ENCODE data around the gene MBOAT7.
"Not testable (repeated sequence)": the region's sequence is repeated elsewhere in the genome, so short reads cannot be mapped to it uniquely, and the experiment has no call there.

Gene MBOAT7

DNA sequence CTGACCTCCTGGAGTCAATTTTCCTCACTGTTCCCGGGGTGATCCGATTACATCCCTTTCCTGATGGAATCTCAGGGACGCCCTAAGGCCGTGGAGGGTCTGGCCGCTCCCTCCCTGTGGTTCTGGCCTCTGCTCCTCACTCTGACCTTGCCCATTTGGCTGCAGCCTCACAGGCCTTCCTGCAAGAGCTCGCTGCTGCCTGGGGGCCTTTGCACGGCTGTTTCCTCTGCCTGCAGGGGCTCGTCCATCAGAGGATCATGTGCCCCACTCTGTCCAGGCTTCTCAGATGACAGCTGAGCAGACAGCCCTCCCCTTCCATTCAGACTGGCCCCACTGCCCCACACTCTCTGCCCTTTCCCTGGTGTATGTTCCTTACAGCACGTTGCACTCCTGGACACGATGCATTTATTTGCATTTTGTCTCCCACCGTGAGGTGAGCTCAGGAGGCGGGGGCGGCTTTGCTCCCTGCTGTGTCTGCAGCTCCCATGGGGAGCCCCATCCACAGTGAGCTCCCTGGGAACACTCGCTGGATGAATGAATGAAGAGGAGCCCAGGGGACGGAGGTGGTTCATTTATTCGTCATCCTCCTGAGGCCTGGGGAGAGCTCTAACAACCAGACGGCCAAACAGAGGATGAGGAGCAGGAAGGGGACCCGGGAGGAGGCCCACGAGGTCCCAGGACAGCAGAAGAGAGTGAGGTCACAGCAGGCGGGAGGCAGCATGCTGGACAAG lies 28.3 kb upstream of the MBOAT7 start:
- H3K9me3 Mint-ChIP-seq; H3K4me1 Mint-ChIP-seq; H3K27ac Mint-ChIP-seq; H3K4me3 Mint-ChIP-seq; ATAC-seq (replicated peaks); DNase-seq: not testable (repeated sequence)
- Mint-ChIP-seq H3K27me3 (peaks cover 8 to 12% of the 10 kb centered on the region in 2 donors), H3K36me3 (peaks cover 24 to 25% of the 10 kb centered on the region in 2 donors)

DNA sequence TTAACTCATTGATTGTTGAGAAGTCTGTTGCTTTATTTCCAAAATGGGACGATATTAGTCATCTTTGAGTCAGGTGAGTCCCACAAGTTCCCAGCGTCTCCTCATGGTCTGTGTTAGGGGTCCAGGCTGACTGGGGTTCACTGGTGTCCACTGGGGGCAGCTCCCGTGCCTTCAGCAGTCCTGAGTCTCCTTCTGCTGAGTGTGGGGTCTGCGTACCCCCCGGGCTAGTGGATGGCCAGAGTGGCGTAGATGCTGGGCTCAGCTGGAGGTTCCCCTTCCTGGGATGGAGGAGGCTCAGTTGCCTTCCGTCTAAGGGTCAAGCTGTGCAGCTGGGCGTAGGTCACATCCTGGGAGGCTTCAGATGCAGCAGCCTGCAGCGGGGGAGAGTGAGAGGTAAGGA lies 27.5 kb upstream of the MBOAT7 start:
- Mint-ChIP-seq H3K27me3 (peaks cover 6% of the 10 kb centered on the region in 2 donors), H3K9me3 (no peaks in the 10 kb centered on the region), H3K4me3 (no peak overlapping the region), H3K36me3 (peaks cover 29 to 30% of the 10 kb centered on the region in 2 donors), H3K4me1 (peaks cover 2 to 7% of the 10 kb centered on the region in 2 donors), H3K27ac (no peak overlapping the region)
- DNase-seq (no peak), ATAC-seq (replicated peaks) (no peak)

DNA sequence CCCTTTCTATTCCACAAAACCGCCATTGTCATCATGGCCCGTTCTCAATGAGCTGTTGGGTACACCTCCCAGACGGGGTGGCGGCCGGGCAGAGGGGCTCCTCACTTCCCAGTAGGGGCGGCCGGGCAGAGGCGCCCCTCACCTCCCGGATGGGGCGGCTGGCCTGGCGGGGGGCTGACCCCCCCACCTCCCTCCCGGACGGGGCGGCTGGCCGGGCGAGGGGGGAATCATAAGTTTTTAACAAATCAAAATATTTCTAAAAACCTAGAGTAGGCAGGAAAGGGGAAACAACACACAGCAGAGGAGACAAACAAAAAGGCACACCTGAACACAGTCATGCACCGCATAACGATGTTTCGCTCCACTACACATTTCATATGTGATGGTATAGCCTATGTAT lies 25.4 kb upstream of the MBOAT7 start:
- not testable (repeated sequence) for H3K27me3 Mint-ChIP-seq; DNase-seq; H3K9me3 Mint-ChIP-seq; H3K4me3 Mint-ChIP-seq; ATAC-seq (replicated peaks); H3K27ac Mint-ChIP-seq
- Mint-ChIP-seq H3K4me1 (peaks cover 14 to 24% of the 10 kb centered on the region in 2 donors), H3K36me3 (peaks cover 41 to 43% of the 10 kb centered on the region in 2 donors)

DNA sequence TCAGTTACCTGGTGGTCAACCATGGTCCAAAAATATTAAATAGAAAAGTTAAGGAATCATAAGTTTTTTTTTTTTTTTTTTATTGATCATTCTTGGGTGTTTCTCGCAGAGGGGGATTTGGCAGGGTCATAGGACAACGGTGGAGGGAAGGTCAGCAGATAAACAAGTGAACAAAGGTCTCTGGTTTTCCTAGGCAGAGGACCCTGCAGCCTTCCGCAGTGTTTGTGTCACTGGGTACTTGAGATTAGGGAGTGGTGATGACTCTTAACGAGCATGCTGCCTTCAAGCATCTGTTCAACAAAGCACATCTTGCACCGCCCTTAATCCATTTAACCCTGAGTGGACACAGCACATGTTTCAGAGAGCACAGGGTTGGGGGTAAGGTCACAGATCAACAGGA lies 24.8 kb upstream of the MBOAT7 start:
- not testable (repeated sequence) for H3K27me3 Mint-ChIP-seq; H3K9me3 Mint-ChIP-seq; DNase-seq; H3K27ac Mint-ChIP-seq; H3K4me3 Mint-ChIP-seq; ATAC-seq (replicated peaks)
- Mint-ChIP-seq H3K4me1 (peaks cover 19 to 29% of the 10 kb centered on the region in 2 donors), H3K36me3 (peaks cover 43 to 47% of the 10 kb centered on the region in 2 donors)

DNA sequence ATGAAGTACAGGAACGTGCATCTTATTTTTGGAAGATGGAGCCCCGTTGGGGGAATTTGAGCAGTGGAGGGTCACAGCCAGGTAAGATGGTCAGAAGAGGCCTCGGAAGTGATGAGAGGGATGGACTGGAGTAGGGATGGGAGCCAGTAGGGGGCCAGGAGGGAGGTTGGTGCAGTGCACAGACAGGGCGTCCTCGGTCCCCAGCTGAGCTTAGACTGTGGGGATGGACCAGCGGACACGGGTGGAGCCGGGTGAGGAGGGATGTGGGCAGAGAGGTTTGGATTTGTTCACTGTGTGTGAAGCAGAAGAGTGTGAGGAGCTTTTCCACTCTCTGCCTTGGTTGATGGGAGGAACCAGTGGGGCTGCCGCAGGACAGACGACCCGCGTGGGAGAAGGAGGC lies 21.9 kb upstream of the MBOAT7 start:
- Mint-ChIP-seq H3K4me1 (peaks cover 48 to 52% of the 10 kb centered on the region in 2 donors), H3K36me3 (peaks cover 50 to 62% of the 10 kb centered on the region in 2 donors), H3K27me3 (no peaks in the 10 kb centered on the region), H3K27ac (peak overlapping the region; percentile 82), H3K4me3 (peak overlapping the region in 1 of 2 donors; percentile 18), H3K9me3 (peaks cover 0 to 5% of the 10 kb centered on the region in 2 donors)
- DNase-seq = no peak
- no peak for ATAC-seq (replicated peaks)

DNA sequence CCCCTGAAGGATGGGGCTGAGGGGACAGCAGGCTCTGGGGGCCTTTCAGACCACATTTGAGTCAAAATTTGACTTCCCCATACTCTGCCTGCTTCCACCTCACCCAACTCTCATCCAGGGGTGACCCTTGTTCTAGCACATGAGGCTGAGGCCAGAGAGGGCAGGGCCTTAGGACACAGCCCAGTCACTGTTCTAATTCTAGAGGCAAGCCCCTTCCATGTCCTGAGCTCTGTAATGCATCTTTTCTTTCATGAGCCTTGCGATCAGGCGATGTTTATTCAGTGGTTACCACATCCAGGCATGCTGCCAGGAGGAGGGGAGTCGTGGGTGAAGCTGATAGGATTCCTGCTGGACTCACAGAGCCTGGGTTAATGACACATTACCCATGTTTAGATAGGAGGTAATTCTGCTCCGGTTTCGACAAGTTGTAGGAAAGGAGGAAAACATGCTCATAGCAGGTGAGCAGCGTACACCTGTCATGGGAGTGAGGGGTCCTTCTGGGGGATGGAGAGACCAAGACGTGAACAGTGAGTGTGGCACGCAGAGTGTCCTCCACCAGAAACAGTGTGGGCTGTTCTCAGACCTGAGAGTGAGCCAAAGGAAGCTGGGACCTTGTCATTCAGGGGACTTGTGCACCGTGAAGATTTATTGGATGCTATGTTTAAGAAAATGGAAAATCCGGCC lies 20.6 kb upstream of the MBOAT7 start:
- H3K27me3 Mint-ChIP-seq = no peaks in the 10 kb centered on the region
- no peak for DNase-seq
- no peak for ATAC-seq (replicated peaks)
- H3K4me3 Mint-ChIP-seq = peak overlapping the region; percentile 57 to 62
- peak overlapping the region; percentile 99 for H3K27ac Mint-ChIP-seq
- H3K9me3 Mint-ChIP-seq = peaks cover 0 to 5% of the 10 kb centered on the region in 2 donors
- peaks cover 60 to 73% of the 10 kb centered on the region in 2 donors for H3K36me3 Mint-ChIP-seq
- H3K4me1 Mint-ChIP-seq = peaks cover 54 to 65% of the 10 kb centered on the region in 2 donors

DNA sequence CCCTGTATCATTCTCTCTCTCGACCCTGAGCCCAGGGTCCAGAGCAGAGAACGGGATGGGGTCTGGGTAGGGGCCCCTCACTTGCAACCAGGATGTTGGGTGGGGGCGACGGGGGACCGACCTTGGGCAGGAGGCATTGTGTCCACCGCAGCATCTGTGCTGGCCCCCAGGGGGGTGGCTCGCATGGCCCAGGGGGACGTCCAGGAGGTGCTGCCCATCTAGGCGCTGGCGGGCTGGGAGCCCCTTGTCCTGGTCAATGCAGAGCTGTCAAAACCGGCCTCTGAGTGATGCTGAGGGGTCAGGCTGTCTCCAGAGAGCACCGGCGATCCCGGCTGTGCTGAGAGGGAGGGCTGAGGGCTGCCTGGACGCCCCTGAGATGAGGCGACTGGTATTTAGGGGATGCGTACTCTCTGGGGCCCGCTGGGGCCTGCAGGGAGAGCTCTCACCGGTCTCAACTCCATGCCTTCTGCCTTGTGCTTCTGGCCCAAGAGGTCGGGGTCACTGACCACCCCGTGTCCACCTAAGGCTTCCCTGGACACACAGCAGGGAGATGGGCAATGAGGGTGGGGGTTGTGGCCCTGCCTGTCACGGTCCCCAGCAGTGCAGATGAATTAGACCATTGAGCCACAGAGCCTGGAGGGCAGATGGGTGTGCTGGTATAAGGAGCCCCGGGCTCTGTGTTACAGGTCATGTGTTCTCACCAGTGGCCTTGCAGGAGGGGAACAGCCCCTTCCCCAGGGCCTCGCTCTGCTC lies 19.9 kb upstream of the MBOAT7 start:
- no peaks in the 10 kb centered on the region for H3K27me3 Mint-ChIP-seq
- H3K27ac Mint-ChIP-seq = peak overlapping the region; percentile 99
- peaks cover 57 to 72% of the 10 kb centered on the region in 2 donors for H3K4me1 Mint-ChIP-seq
- H3K36me3 Mint-ChIP-seq = peaks cover 67 to 80% of the 10 kb centered on the region in 2 donors
- no peak for DNase-seq
- peak overlapping the region; percentile 57 to 62 for H3K4me3 Mint-ChIP-seq
- ATAC-seq (replicated peaks) = no peak
- H3K9me3 Mint-ChIP-seq = peaks cover 0 to 5% of the 10 kb centered on the region in 2 donors

DNA sequence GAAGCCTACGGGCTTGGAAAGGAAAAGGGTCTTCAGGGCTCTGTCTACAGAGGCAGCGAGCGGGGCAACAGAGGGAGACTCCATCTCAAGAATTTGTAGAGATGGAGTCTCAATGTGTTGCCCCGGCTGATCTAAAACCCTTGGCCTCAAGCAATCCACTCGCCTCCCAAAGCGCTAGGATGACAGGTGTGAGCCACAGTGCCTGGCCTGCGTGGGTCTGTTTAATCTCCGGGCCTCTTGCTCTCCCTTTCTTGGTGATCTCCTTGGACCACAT lies 19.3 kb upstream of the MBOAT7 start:
- H3K4me1 Mint-ChIP-seq = peaks cover 57 to 77% of the 10 kb centered on the region in 2 donors
- H3K9me3 Mint-ChIP-seq = peaks cover 0 to 5% of the 10 kb centered on the region in 2 donors
- H3K36me3 Mint-ChIP-seq = peaks cover 71 to 81% of the 10 kb centered on the region in 2 donors
- no peak for DNase-seq
- H3K27me3 Mint-ChIP-seq = no peaks in the 10 kb centered on the region
- no peak for ATAC-seq (replicated peaks)
- peak overlapping the region; percentile 99 for H3K27ac Mint-ChIP-seq
- peak overlapping the region; percentile 68 to 82 for H3K4me3 Mint-ChIP-seq

DNA sequence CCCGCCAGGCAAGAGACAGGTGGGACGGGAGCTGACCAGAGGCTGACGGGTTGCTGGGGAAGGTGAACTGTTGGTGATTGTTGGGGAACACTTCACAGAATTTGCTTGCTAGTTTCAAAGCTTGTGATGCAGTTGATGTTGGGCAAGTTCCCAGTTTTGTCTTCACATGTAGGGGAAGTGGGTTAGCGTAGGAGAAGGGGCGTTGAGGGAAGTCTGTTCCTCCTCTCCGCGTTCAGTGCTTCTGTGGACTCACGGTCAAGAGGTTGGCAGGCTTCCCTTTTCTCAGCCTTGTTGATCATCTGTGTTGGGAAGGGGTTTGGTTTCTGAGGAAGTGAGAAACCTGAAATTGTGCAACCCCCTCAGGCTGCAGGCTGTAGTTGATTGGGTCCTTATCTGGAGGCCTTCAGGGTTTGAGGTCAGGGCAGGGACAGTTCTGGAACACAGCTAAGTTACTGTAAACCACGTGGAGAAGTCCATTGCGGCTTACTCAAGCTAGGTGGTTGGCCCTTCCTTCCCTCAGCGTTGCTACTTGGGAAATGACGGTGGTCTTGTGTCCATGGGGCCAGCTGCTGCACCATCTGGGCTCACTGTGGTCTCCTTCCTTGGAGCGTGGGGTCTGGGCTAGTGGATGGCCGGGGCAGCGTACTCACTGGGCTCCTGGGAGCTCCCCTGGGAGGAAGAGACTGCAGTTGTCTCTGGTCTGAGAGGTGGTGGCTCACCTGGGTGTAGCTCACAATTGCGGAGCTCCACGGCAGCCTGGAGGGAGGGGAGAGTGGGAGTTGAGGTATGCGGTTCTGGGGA lies 18.8 kb upstream of the MBOAT7 start:
- Mint-ChIP-seq H3K27ac (peak overlapping the region; percentile 99), H3K4me1 (peaks cover 58 to 82% of the 10 kb centered on the region in 2 donors), H3K27me3 (no peaks in the 10 kb centered on the region), H3K9me3 (peaks cover 0 to 5% of the 10 kb centered on the region in 2 donors), H3K36me3 (peaks cover 74 to 84% of the 10 kb centered on the region in 2 donors), H3K4me3 (peak overlapping the region; percentile 68 to 82)
- DNase-seq = peak; percentile 81
- ATAC-seq (replicated peaks) = peak; percentile 73 to 78

DNA sequence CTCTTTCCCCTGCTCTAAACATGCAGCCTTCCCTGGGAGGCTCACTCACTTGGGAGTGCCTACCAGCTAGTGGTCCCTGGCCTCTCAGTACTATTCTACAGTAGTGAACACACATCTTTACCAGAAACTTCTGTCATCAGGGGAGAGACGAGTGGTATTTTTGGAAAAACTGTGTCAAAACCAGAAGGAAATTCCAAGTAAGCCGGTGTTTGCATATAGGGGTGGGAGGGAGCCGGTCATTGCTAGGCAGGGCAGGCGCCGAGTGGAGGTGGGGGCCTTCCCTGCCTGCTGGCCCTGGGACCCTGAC lies 18.2 kb upstream of the MBOAT7 start:
- no peak for DNase-seq
- peak; percentile 5 to 12 for ATAC-seq (replicated peaks)
- Mint-ChIP-seq H3K27ac (peak overlapping the region; percentile 99), H3K4me1 (peaks cover 60 to 88% of the 10 kb centered on the region in 2 donors), H3K9me3 (peaks cover 0 to 5% of the 10 kb centered on the region in 2 donors), H3K27me3 (no peaks in the 10 kb centered on the region), H3K36me3 (peaks cover 75 to 84% of the 10 kb centered on the region in 2 donors), H3K4me3 (peak overlapping the region; percentile 68 to 82)

DNA sequence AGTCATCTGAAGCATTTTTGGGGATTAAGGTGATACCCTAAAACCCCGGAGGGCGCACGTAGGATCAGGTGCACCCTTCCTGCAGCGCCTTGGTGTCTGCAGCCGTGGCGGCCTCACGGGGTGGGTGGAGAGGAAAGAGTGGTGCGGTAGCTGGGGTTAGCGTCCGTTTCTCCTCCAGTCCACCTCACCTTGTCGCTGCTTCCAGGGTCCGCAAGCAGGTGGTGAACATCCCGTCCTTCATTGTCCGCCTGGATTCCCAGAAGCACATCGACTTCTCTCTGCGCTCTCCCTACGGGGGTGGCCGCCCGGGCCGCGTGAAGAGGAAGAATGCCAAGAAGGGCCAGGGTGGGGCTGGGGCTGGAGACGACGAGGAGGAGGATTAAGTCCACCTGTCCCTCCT lies 17.8 kb upstream of the MBOAT7 start:
- H3K4me1 Mint-ChIP-seq = peaks cover 62 to 92% of the 10 kb centered on the region in 2 donors
- not testable (repeated sequence) for H3K9me3 Mint-ChIP-seq; ATAC-seq (replicated peaks); DNase-seq; H3K27me3 Mint-ChIP-seq
- H3K4me3 Mint-ChIP-seq = peak overlapping the region; percentile 68 to 82
- peaks cover 76 to 87% of the 10 kb centered on the region in 2 donors for H3K36me3 Mint-ChIP-seq
- peak overlapping the region; percentile 99 for H3K27ac Mint-ChIP-seq

DNA sequence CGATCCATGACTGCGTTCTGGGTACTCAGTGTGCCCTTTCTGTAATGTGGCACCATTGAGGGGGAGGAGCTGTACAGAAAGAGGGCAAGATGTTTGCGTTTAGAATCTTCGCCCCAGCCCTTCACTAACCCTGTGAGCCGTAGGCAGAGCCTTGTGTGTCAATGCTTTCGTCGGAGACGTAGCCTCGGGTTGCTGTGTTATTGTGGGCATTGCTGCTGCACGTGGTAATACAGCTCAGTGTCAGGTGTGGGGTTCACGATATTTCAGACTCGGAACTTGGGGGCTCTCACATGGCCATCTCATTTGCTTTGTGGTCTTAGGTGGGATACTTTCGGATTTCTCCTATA lies 17.4 kb upstream of the MBOAT7 start:
- Mint-ChIP-seq H3K4me1 (peaks cover 62 to 96% of the 10 kb centered on the region in 2 donors), H3K27ac (peak overlapping the region; percentile 42), H3K4me3 (peak overlapping the region; percentile 68 to 82), H3K9me3 (peaks cover 0 to 5% of the 10 kb centered on the region in 2 donors), H3K36me3 (peaks cover 77 to 88% of the 10 kb centered on the region in 2 donors), H3K27me3 (no peaks in the 10 kb centered on the region)
- ATAC-seq (replicated peaks) = no peak
- no peak for DNase-seq

DNA sequence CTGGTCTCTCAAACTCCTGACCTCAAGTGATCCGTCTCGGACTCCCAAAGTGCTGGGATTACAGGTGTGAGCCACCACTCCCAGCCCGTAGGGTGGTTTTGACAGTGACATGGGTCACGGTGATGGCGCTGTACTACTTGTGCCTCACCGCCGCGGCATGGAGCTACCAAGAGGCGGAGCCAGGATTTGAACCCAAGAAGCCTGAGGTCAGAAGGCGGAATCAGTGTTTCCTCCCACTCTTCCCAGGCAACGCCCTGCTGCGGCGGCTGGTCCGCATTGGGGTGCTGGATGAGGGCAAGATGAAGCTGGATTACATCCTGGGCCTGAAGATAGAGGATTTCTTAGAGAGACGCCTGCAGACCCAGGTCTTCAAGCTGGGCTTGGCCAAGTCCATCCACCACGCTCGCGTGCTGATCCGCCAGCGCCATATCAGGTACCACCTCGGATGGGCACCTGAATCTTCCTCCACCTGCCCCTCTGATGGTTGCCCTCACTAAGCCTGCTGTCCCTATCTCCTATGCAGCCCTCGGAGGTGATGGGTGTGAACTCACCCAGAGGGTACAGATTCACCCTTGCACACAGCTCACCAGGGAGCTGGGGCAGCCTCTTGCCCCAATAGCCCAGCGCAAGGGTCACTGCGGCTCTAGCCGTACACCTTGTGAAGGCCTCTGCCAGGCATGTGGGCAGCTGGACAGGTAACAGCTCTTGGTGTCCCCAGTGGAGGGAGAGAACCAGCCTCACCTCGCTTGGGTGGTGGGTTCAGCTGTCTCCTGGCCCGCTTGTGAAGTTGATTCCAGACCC lies 16.9 kb upstream of the MBOAT7 start:
- Mint-ChIP-seq H3K27ac (peak overlapping the region; percentile 59), H3K4me1 (peaks cover 61 to 97% of the 10 kb centered on the region in 2 donors), H3K27me3 (no peaks in the 10 kb centered on the region), H3K4me3 (peak overlapping the region; percentile 68 to 82), H3K9me3 (peaks cover 0 to 4% of the 10 kb centered on the region in 2 donors), H3K36me3 (peaks cover 81 to 92% of the 10 kb centered on the region in 2 donors)
- DNase-seq = no peak
- ATAC-seq (replicated peaks) = no peak
